HepG2 (cell line): ENCODE data around the gene MSI2. TPM values are rescaled to one million over a fixed set of nuclear protein-coding genes. Genes with fewer than 3 reads are reported as not detected.

Experiments used
- FOXA1 ChIP-seq, 2 experiments: fragments of 450-650 bp in 1 of 2; sonication (generic) in 1 of 2; formaldehyde crosslinking in 1 of 2; IDR thresholded peaks; 2 replicates each; pipeline versions ENCODE4 v1.4.0 to v1.6.1; 2016 to 2020; ENCODE audit warnings: missing genetic modification reagents in 1 of 2
- HOXA3 ChIP-seq: sonication (generic); formaldehyde crosslinking; IDR thresholded peaks from 2 replicates; pipeline ENCODE4 v1.5.0; 2020; ENCODE audit warnings: missing genetic modification reagents
- NFATC3 ChIP-seq: sonication (generic); formaldehyde crosslinking; IDR thresholded peaks from 2 replicates; pipeline ENCODE4 v1.5.1; 2020; ENCODE audit warnings: mild to moderate bottlenecking, missing genetic modification reagents
- NFRKB ChIP-seq: fragments of 450-650 bp; IDR thresholded peaks from 2 replicates; pipeline ENCODE4 v1.6.1; 2017
- PHF5A ChIP-seq: IDR thresholded peaks from one replicate; pipeline ENCODE4 v1.6.1; 2018; ENCODE audit warnings: low read depth, missing genetic modification reagents; ENCODE audit not compliant: unreplicated experiment
- RCOR2 ChIP-seq: IDR thresholded peaks from 2 replicates; pipeline ENCODE4 v1.6.1; 2016; ENCODE audit warnings: missing biosample characterization, missing genetic modification reagents
- RFXAP ChIP-seq: sonication (generic); formaldehyde crosslinking; IDR thresholded peaks from 2 replicates; pipeline ENCODE4 v1.4.0; 2020; ENCODE audit warnings: missing genetic modification reagents, borderline replicate concordance
- SMYD3 ChIP-seq: sonication (generic); formaldehyde crosslinking; IDR thresholded peaks from 2 replicates; pipeline ENCODE4 v1.8.1; 2023; ENCODE audit warnings: mild to moderate bottlenecking, missing genetic modification reagents
- SOX6 ChIP-seq, 2 experiments: fragments of 450-650 bp in 1 of 2; sonication (generic) in 1 of 2; formaldehyde crosslinking in 1 of 2; IDR thresholded peaks; 2 replicates each; pipeline versions ENCODE4 v1.4.0 to v1.6.1; 2017 to 2020; ENCODE audit warnings: antibody characterized with exemption in 1 of 2, mild to moderate bottlenecking in 1 of 2, missing genetic modification reagents in 1 of 2
- SRSF9 ChIP-seq: fragments of 200-400 bp; formaldehyde crosslinking; IDR thresholded peaks from 2 replicates; pipeline ENCODE4 v1.6.1; 2018; ENCODE audit warnings: borderline replicate concordance, mild to moderate bottlenecking, low read depth, low read length; ENCODE audit not compliant: insufficient read depth, poor library complexity, severe bottlenecking
- ZFX ChIP-seq: sonication (generic); formaldehyde crosslinking; IDR thresholded peaks from 2 replicates; pipeline ENCODE4 v1.4.0; 2020; ENCODE audit warnings: mild to moderate bottlenecking, low read depth, missing genetic modification reagents, moderate library complexity
- ZMYM3 ChIP-seq: sonication (generic); formaldehyde crosslinking; IDR thresholded peaks from 2 replicates; pipeline ENCODE4 v1.5.1; 2020; ENCODE audit warnings: mild to moderate bottlenecking, missing genetic modification reagents
- ZNF24 ChIP-seq: fragments of 450-650 bp; IDR thresholded peaks from 2 replicates; pipeline ENCODE4 v1.6.1; 2017; ENCODE audit warnings: antibody characterized with exemption, mild to moderate bottlenecking
- ZNF337 ChIP-seq: sonication (generic); formaldehyde crosslinking; IDR thresholded peaks from 2 replicates; pipeline ENCODE4 v1.5.1; 2020; ENCODE audit warnings: missing genetic modification reagents, low read depth, mild to moderate bottlenecking, borderline replicate concordance
- ZNF383 ChIP-seq: sonication (generic); formaldehyde crosslinking; IDR thresholded peaks from 2 replicates; pipeline ENCODE4 v1.4.0; 2020; ENCODE audit warnings: missing genetic modification reagents, mild to moderate bottlenecking, borderline replicate concordance
- ZNF468 ChIP-seq: sonication (generic); formaldehyde crosslinking; IDR thresholded peaks from 2 replicates; pipeline ENCODE4 v1.8.0; 2022; ENCODE audit warnings: mild to moderate bottlenecking, moderate library complexity, missing genetic modification reagents
- ZNF549 ChIP-seq: sonication (generic); formaldehyde crosslinking; IDR thresholded peaks from 2 replicates; pipeline ENCODE4 v1.5.0; 2020; ENCODE audit warnings: missing genetic modification reagents
- ZNF607 ChIP-seq: sonication (generic); formaldehyde crosslinking; IDR thresholded peaks from 2 replicates; pipeline ENCODE4 v1.5.1; 2020; ENCODE audit warnings: missing genetic modification reagents, mild to moderate bottlenecking, borderline replicate concordance
- ZNF747 ChIP-seq: sonication (generic); formaldehyde crosslinking; IDR thresholded peaks from 2 replicates; pipeline ENCODE4 v1.8.1; 2023; ENCODE audit warnings: missing genetic modification reagents, mild to moderate bottlenecking, borderline replicate concordance
- ZNF75D ChIP-seq: sonication (generic); formaldehyde crosslinking; IDR thresholded peaks from 2 replicates; pipeline ENCODE4 v1.8.1; 2023; ENCODE audit warnings: missing genetic modification reagents, mild to moderate bottlenecking, borderline replicate concordance
- polyA plus RNA-seq, 8 experiments: library from polyadenylated mRNA; depleted of rRNA in 3 of 8; stranded (reverse) in 7 of 8; unstranded in 1 of 8; fragments of >200 nt; fragmentation: Illumina TruSeq in 4 of 8; extraction: Trizol in 4 of 8; gene quantifications; 2 replicates each; pipeline versions ENCODE4 v1.2.1 to v1.2.3, GENCODE V29; 2011 to 2016; ENCODE audit warnings: low read depth in 4 of 8, missing spikeins in 1 of 8, mixed read lengths in 1 of 8; ENCODE audit not compliant: insufficient read depth in 1 of 8
- total RNA-seq, 5 experiments: library from RNA; depleted of rRNA; stranded (reverse); fragments of >200 nt; fragmentation: Illumina TruSeq; extraction: Trizol; gene quantifications; 2 replicates each; pipeline ENCODE4 v1.2.3, GENCODE V29; 2016; ENCODE audit warnings: low read depth in 1 of 5
- TF ChIP-seq, protein P1 (sequence below): sonication (generic); formaldehyde crosslinking; IDR thresholded peaks from 2 replicates; pipeline ENCODE4 v1.8.0; 2022; ENCODE audit warnings: mild to moderate bottlenecking, missing genetic modification reagents
- TF ChIP-seq, protein P2 (sequence below): sonication (generic); formaldehyde crosslinking; IDR thresholded peaks from 2 replicates; pipeline ENCODE4 v1.8.0; 2022; ENCODE audit warnings: missing genetic modification reagents, mild to moderate bottlenecking, moderate library complexity, borderline replicate concordance
- TF ChIP-seq, protein P3 (sequence below): sonication (generic); formaldehyde crosslinking; IDR thresholded peaks from 2 replicates; pipeline ENCODE4 v1.5.0; 2020; ENCODE audit warnings: missing genetic modification reagents
- TF ChIP-seq, protein P4 (sequence below): sonication (generic); formaldehyde crosslinking; IDR thresholded peaks from 2 replicates; pipeline ENCODE4 v1.8.0; 2023; ENCODE audit warnings: mild to moderate bottlenecking, missing genetic modification reagents

Gene MSI2
- total and polyA plus RNA-seq, 2 of the 13 experiments (the other 11 are each of a cell fraction or from before 2014, with no cell fraction given): 77.5 to 78.4 TPM

DNA sequence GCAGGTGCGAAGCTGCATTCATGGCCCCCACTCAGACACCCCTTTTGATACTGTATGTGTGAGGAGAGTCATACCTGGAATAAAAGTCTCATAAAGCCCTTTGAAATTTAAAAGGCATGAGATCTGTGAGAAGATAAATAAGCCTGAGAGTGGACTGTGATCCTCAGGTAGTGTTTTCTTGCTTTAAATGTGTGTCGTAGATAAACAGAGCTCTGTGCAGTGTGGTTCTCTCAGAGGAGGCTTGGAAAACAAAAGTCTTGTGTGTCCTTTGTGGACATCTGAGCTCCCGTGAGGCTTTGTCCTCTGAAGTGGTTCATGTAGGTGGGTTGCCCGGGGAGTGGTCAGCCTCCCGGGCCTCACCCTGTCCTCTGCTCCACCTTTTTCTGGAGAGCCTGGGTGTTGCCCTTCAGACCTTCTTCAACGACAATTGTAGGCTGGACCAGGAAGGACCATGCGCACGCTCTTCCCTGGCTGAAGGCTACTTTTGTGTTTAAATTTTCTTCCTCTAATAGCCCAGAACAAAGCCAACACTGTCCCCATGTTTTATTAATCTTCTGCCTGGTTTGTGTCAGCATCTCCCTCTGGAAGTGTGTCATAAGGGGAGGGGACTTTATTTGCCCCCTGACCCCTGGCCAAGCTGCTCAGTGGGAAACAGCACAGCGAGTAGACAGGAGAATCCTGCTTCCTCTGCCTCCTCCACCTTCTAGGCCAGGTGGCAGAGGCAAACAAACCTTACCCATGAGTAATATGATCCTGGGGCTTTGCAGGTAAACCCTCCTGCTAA lies 151.2 kb downstream of the MSI2 start (continued):
- TF ChIP-seq, protein P1, sequence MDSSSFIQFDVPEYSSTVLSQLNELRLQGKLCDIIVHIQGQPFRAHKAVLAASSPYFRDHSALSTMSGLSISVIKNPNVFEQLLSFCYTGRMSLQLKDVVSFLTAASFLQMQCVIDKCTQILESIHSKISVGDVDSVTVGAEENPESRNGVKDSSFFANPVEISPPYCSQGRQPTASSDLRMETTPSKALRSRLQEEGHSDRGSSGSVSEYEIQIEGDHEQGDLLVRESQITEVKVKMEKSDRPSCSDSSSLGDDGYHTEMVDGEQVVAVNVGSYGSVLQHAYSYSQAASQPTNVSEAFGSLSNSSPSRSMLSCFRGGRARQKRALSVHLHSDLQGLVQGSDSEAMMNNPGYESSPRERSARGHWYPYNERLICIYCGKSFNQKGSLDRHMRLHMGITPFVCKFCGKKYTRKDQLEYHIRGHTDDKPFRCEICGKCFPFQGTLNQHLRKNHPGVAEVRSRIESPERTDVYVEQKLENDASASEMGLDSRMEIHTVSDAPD (CRISPR knock-in tag): peak; percentile 43; the same call in 1 of the 2 replicates
- TF ChIP-seq NFATC3 (CRISPR knock-in tag) (no peak; the same call in 1 of the 2 replicates), ZNF24 (no peak), ZFX (CRISPR knock-in tag) (peak; percentile 55), SOX6 (IDR thresholded peaks at IDR 0.05) (no peak), SOX6 (CRISPR knock-in tag; IDR thresholded peaks at IDR 0.05) (peak; percentile 99), ZNF607 (CRISPR knock-in tag) (peak; percentile 77; the same call in 1 of the 2 replicates), ZNF747 (CRISPR knock-in tag) (0 out of 2 replicates have a peak, but pooled peaks have one; percentile 49), SMYD3 (CRISPR knock-in tag) (no peak), NFRKB (no peak), RFXAP (CRISPR knock-in tag) (peak; percentile 51), RCOR2 (CRISPR knock-in tag) (peak; percentile 61), ZNF549 (CRISPR knock-in tag) (no peak), ZMYM3 (peak; percentile 41; the same call in 1 of the 2 replicates), FOXA1 (IDR thresholded peaks at IDR 0.05) (no peak), FOXA1 (CRISPR knock-in tag; IDR thresholded peaks at IDR 0.05) (peak; percentile 85), SRSF9 (no peak), ZNF75D (CRISPR knock-in tag) (no peak), ZNF337 (CRISPR knock-in tag) (no peak), PHF5A (CRISPR knock-in tag) (peak; percentile 39), ZNF383 (CRISPR knock-in tag) (no peak), ZNF468 (no peak), HOXA3 (CRISPR knock-in tag) (peak; percentile 76)
- TF ChIP-seq, protein P2, sequence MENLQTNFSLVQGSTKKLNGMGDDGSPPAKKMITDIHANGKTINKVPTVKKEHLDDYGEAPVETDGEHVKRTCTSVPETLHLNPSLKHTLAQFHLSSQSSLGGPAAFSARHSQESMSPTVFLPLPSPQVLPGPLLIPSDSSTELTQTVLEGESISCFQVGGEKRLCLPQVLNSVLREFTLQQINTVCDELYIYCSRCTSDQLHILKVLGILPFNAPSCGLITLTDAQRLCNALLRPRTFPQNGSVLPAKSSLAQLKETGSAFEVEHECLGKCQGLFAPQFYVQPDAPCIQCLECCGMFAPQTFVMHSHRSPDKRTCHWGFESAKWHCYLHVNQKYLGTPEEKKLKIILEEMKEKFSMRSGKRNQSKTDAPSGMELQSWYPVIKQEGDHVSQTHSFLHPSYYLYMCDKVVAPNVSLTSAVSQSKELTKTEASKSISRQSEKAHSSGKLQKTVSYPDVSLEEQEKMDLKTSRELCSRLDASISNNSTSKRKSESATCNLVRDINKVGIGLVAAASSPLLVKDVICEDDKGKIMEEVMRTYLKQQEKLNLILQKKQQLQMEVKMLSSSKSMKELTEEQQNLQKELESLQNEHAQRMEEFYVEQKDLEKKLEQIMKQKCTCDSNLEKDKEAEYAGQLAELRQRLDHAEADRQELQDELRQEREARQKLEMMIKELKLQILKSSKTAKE: no peak; the same call in 1 of the 2 replicates
- TF ChIP-seq, protein P3, sequence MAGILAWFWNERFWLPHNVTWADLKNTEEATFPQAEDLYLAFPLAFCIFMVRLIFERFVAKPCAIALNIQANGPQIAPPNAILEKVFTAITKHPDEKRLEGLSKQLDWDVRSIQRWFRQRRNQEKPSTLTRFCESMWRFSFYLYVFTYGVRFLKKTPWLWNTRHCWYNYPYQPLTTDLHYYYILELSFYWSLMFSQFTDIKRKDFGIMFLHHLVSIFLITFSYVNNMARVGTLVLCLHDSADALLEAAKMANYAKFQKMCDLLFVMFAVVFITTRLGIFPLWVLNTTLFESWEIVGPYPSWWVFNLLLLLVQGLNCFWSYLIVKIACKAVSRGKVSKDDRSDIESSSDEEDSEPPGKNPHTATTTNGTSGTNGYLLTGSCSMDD (CRISPR knock-in tag): no peak
- TF ChIP-seq, protein P4, sequence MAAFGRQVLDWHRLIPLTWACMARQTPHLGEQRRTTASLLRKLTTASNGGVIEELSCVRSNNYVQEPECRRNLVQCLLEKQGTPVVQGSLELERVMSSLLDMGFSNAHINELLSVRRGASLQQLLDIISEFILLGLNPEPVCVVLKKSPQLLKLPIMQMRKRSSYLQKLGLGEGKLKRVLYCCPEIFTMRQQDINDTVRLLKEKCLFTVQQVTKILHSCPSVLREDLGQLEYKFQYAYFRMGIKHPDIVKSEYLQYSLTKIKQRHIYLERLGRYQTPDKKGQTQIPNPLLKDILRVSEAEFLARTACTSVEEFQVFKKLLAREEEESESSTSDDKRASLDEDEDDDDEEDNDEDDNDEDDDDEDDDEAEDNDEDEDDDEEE (CRISPR knock-in tag): no peak; the same call in 1 of the 2 replicates
